ENCODE measurements around the gene FRMPD1.

FRMPD1 gene

GRCh38 chr9:37626708-37627292, 24.0 kb upstream of the FRMPD1 start:
- ATAC-seq: no peak
- no peak for TF ChIP-seq ZNF70 (CRISPR knock-in tag; IDR thresholded peaks at IDR 0.05)
- TF ChIP-seq ZC3H10 (CRISPR knock-in tag; IDR thresholded peaks at IDR 0.05): no peak
- TF ChIP-seq ARNTL (CRISPR knock-in tag; IDR thresholded peaks at IDR 0.05; ENCODE audit: borderline replicate concordance, low read depth): no peak
- TF ChIP-seq GLIS3 (CRISPR knock-in tag; IDR thresholded peaks at IDR 0.05): no peak
- no peak for TF ChIP-seq TCF4 (CRISPR knock-in tag; IDR thresholded peaks at IDR 0.05; ENCODE audit: borderline replicate concordance)
- no peak for TF ChIP-seq ESRRG (CRISPR knock-in tag; IDR thresholded peaks at IDR 0.05)
- TF ChIP-seq CSDC2 (CRISPR knock-in tag; IDR thresholded peaks at IDR 0.05): no peak
- TF ChIP-seq POU6F1 (CRISPR knock-in tag; IDR thresholded peaks at IDR 0.05; ENCODE audit: borderline replicate concordance, low read depth): no peak
- no peak for TF ChIP-seq TSHZ2 (CRISPR knock-in tag; IDR thresholded peaks at IDR 0.05)
- TF ChIP-seq PATZ1 (CRISPR knock-in tag; IDR thresholded peaks at IDR 0.05; ENCODE audit: borderline replicate concordance): no peak
- TF ChIP-seq BACH2 (CRISPR knock-in tag; IDR thresholded peaks at IDR 0.05; ENCODE audit: borderline replicate concordance): no peak
- TF ChIP-seq CREB5 (CRISPR knock-in tag; IDR thresholded peaks at IDR 0.05; ENCODE audit: low read depth): no peak
- TF ChIP-seq RARB (CRISPR knock-in tag; IDR thresholded peaks at IDR 0.05): no peak
- no peak for TF ChIP-seq CSRNP3 (CRISPR knock-in tag; IDR thresholded peaks at IDR 0.05)
- TF ChIP-seq ZNF565 (CRISPR knock-in tag; conservative IDR thresholded peaks at IDR 0.05; ENCODE audit: low read depth): no peak

GRCh38 chr9:37632479-37632878, 18.3 kb upstream of the FRMPD1 start:
- ATAC-seq: no peak
- TF ChIP-seq TSHZ2 (CRISPR knock-in tag; IDR thresholded peaks at IDR 0.05) (no peak), ARNTL (CRISPR knock-in tag; IDR thresholded peaks at IDR 0.05; ENCODE audit: borderline replicate concordance, low read depth) (no peak), ZFP3 (CRISPR knock-in tag; IDR thresholded peaks at IDR 0.05) (no peak), ZNF565 (CRISPR knock-in tag; conservative IDR thresholded peaks at IDR 0.05; ENCODE audit: low read depth) (no peak), CSRNP3 (CRISPR knock-in tag; IDR thresholded peaks at IDR 0.05) (no peak), GLIS3 (CRISPR knock-in tag; IDR thresholded peaks at IDR 0.05) (no peak), CSDC2 (CRISPR knock-in tag; IDR thresholded peaks at IDR 0.05) (no peak), ZC3H10 (CRISPR knock-in tag; IDR thresholded peaks at IDR 0.05) (no peak), SNAI2 (CRISPR knock-in tag; IDR thresholded peaks at IDR 0.05) (no peak), PPARA (CRISPR knock-in tag; IDR thresholded peaks at IDR 0.05; ENCODE audit: borderline replicate concordance) (no peak), ZFP30 (CRISPR knock-in tag; IDR thresholded peaks at IDR 0.05) (no peak), RARB (CRISPR knock-in tag; IDR thresholded peaks at IDR 0.05) (no peak), POU6F1 (CRISPR knock-in tag; IDR thresholded peaks at IDR 0.05; ENCODE audit: borderline replicate concordance, low read depth) (no peak), TCF4 (CRISPR knock-in tag; IDR thresholded peaks at IDR 0.05; ENCODE audit: borderline replicate concordance) (no peak), ZNF70 (CRISPR knock-in tag; IDR thresholded peaks at IDR 0.05) (no peak), ESRRG (CRISPR knock-in tag; IDR thresholded peaks at IDR 0.05) (no peak), TOX (CRISPR knock-in tag; IDR thresholded peaks at IDR 0.05; ENCODE audit: borderline replicate concordance) (no peak)

Data from SK-N-SH treated with all-trans-retinoic acid at 6 μM for 48 hours (cell line).